Activated CD4-positive, alpha-beta T cell treated with anti-CD3 and anti-CD28 coated beads, Interleukin-2, amount 50 U/mL, for 1 hour (primary cell): ENCODE data around the gene SULT4A1.

Experiments
- DNase-seq: peaks from one replicate; pipeline ENCODE4 v3.0.0-alpha.2; 2020

Gene SULT4A1

GRCh38 chr22:43827003-43827735, 35.1 kb downstream of the SULT4A1 start:
- DNase-seq: no peak

GRCh38 chr22:43826142-43827002, 35.9 kb downstream of the SULT4A1 start:
- no peak for DNase-seq

DNA sequence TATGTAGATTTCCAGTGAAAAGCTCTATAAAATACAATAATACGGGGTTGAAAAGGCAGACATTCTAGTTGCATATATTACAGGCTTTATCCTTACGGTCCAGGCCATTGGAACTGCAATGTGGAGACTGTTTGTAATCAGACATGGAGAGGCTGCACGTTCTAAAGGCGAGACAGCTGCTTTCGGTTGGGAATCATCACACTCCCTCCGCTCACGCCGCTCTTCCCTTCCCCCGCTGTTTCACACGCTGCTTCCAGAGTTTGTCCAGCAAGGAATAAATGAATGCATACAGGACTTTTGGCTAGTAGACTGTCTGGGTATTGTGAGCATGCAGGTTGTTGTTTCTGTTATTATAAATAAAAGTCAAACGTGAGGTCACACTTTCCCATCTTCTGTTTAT, 36.7 kb downstream of the SULT4A1 start:
- no peak for DNase-seq

DNA sequence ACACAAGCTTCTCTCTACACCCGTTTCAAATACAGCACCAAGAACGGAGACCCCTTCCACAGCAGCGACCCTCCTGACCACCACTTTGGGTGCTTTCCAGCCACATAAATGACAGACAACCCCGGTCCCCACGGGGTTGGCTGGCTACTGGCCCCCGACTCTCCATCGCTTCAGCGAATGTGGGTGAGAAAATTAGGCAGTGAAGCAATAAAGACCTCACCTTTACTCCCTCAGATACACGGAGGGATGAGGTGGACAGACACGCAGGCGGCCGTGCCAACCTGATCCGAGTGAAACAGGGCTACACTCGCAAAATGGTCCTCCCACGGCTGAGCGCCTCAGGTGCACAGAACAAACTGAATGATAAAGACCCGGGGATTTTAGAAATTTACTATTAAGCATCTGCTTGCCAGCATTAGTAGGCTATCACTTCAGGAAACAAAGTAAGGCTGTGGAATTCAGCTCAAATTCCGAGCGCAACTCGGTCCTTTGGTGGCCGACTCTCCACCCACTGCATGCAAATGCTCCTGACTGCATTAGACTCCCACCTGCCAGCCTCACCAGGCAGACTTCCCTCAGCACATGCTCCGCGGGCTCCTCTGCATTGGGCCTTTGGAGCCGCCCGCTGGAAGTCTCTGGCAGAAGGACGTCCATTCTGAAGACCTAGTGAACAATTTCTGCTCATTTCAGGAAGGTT, 37.4 kb downstream of the SULT4A1 start:
- DNase-seq: no peak

DNA sequence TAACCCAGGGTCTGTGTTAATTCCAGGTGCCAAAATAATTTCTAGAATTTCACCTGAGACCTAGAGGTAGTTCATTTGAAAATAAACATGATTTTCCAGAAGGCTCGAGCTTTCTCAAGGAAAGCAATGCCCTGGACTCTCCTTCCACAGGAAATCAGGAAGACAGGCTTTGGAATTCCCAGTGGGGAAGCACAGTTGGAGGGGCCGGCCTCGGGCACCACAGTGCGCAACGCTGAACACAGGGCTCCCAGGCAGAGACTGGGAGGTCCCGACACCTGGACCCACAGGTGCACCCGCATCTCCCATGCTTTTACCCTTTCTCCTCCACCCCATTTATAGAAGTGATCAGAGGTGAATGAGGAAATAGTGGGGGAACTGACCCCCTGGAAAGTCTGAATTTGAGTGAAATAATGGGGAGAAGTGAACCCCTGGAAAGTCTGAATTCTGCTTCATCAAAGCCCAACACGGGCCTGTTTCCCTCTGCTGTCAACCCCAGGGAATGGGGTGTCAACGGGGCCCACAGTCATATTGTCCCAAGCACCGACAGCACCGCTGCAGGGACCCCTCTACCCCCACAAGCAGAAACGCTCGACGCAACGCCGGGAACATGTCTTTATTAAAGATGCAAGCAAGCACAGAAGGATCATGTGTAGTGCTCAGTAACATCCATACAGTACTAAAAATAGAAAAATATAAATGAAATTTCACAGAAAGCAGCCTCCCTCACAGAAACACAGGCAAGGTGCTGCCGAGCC, 38.2 kb downstream of the SULT4A1 start:
- no peak for DNase-seq

DNA sequence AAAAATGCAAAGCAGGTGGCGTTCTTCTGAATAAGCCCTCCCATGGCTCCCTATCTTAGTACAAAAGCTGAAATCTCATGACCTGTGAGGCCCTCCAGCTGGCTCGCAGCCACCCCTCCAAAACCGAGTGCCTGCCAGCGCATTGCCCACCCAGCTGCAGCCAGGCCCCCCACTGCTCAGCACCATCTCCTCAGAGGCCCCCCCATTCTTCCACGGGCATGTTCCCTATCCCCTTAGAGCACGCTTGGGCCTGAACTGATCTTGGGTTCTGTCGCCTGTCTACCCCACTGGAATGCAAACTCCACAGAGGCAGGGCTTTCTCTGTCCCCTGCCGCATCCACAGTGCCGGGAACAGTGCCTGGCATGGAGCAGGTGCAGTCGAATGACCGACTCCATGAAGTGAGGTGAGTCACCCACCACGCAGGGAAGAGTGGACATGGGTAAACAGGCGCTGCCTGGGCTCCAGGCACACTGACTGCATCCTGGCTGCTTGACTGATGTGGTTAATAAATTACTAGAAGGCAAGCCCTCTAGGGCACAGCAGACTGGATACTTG, 38.9 kb downstream of the SULT4A1 start:
- no peak for DNase-seq

- no peak for DNase-seq
These were observed 40.5 kb downstream of the SULT4A1 start for GRCh38 chr22:43821606-43822425.

GRCh38 chr22:43820651-43821305, 41.5 kb downstream of the SULT4A1 start:
- no peak for DNase-seq

GRCh38 chr22:43819931-43820640, 42.2 kb downstream of the SULT4A1 start:
- no peak for DNase-seq

DNA sequence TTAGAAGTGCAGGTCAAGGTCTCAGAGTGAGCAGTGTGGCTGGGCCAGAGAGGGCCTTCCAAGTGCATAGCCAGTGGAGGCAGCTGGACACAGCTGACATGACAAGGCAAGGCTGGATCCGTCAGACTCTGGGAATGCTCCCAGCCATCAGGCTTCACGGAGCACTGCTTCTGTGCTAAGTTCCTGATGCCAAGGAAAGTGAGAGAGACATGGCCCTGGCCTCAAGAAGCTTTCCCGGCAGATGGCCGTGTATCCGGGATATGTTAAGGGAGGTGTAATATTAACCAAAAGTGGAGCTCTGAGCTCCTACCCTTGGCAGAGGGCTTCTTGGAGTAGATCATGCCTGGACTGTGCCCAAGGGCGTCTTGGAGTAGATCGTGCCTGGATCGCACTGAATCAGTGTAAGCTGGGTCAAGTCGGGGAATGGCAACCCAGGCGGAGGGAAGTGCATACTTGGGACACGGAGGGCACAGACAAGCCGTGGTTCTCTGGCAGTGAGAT, 42.8 kb downstream of the SULT4A1 start:
- no peak for DNase-seq

GRCh38 chr22:43818981-43819380, 43.3 kb downstream of the SULT4A1 start:
- no peak for DNase-seq

DNA sequence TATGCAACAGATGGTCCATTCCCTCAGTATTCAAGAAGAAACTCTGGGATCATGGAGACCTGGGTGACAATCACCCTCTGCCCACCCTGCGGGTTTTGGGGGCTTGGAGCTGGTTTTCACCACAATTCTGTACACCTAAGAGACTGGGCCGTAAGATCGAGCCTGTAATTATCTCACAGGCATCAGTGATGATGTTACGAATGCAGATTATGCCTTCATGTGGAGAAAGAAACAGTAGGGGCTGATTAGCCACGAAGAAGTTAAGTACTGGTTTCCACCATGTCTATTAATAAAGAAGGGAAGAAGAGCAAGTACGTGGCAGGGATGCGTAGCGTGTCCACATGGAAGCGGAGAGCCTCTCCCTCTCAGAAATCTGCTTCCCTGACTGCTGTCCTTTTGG, 44.9 kb downstream of the SULT4A1 start:
- no peak for DNase-seq

DNA sequence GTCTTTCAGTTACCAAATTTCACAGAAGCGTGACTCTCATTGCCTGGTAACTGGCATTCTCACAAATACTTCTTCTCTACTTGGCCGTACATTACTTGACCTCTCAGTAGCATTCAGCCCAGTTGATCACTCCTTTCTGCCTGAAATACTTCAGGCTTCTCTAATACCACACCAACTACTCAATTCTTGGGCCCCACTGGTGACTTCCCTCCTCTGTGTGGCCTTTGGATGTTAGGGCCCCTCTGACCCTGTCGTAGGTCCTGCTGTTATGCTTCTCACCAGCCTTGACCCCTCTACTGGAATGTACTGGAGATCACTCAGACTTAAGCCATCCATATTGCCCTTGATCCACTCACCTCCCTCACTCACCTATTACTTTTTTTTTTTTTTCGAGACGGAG, 48.0 kb downstream of the SULT4A1 start:
- no peak for DNase-seq

GRCh38 chr22:43812890-43813289, 49.4 kb downstream of the SULT4A1 start:
- no peak for DNase-seq

DNA sequence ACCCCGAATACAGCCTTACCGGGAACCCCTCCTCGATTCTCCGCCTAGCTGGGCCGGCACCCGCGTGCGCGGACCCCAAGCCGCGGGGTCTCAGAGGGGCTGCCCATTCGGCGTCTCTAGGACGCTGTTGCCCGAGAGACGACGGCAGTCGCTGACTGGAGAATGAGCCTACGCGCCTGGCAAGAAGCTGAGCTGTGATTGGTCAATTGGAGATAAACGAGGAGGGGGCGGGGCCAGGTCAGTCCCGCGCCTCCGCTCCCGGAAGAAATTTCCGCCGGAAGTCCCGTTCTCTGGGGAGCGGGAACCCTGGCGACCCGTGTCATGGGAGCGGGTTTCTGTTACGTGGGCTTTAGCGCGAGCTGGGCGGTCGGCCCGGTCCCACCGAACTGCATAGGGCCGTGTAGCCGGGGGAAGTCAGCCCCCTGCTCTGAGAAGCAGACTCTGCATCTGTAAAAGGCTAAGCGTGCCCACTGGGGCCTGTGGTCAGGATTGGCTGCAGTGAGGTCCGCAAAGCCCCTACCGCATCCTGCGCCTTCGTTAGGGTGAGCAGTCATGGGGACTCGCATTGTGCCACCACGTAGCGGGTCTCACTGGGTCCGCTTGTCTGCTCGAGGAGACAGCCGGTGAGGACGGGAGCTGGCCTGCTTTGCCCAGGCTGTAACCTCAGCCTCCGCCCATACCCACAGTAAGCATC, 50.0 kb downstream of the SULT4A1 start, which contains the start of gene EFCAB6:
TSS of gene EFCAB6 (minus strand) at position 157 of the 694 bp plus-strand sequence. CDS start 29,987 bp downstream, outside the sequence.
- DNase-seq: peak; percentile 87

DNA sequence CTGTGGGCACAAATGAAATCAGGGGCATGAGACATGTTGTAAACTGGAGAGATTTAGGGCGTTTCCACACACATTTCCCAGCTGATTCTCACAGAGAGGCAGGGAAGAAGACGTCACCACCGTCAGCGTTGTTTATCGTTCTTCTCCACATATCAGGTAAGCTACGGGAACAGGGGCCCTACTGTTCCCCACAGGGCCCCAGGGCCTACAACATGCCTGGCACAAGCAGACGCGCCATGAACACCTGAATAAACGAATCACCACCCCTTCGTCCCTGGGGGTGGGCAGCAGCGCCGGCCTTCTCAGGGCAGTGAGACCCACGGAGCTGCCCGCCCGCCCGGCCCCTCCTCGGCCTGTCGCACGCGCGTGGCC, 50.5 kb downstream of the SULT4A1 start:
- peak; percentile 5 for DNase-seq

DNA sequence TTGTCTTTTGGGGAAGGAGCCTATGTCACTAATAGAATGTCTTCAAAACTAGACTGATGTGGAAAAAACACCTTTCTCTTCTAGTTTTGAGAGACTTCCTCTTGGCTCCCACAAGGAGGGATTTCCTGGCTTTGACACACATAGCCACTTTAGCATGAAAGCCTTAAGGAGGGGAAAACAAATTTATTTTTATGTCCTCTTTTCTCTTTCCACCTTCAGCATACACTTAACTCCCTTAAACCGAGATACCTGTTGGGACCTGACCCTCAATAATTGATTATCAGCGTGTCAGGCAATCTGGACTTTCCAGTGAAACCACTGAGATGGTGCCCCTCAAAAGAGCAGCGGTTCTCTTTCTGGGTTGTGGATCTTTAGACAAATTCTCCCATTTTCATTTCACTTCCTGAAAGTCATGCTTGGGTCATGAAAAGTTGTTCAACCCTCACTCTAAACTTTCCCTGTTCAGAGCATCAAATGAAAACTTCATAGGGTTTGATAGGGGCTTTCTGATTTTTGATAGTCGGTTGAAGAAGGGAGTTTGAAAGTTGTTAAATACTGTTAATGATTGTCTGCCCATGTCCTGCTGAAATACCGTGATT, 59.3 kb downstream of the SULT4A1 start:
- no peak for DNase-seq

DNA sequence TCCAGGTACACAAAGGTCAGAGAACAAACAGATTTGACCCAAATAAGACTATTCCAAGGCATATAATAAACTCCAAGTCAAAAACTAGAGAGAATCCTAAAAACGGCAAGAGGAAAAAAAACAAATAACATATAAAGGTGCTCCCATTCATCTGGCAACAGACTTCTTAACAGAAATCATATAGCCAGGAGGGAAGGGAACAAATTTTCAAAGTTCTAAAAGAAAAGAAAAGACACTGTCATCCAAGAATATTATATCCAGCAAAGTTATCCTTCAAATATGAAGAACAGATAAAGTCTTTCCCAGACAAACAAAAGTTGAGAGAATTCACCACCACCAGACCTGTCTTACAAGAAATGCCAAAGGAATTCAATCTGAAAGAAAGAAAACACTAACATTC, 61.3 kb downstream of the SULT4A1 start:
- no peak for DNase-seq

- DNase-seq: no peak
These were observed 63.8 kb downstream of the SULT4A1 start for GRCh38 chr22:43798492-43798891.
